GM12891 (cell line): Measurements from ENCODE around the gene POLR3A.

ENCODE experiments used
- DNase-seq: peaks from one replicate; pipeline ENCODE4 v3.0.0; 2011; ENCODE audit warnings: low spot score; ENCODE audit not compliant: insufficient read length
- FAIRE-seq: peaks from 2 replicates; lab custom pipeline; 2011; peaks lifted over from hg19 to GRCh38; lab: Jason Lieb, UNC
- PAX5 ChIP-seq: IDR thresholded peaks from 2 replicates; pipeline ENCODE4 v1.6.1; 2011; ENCODE audit warnings: low read length, moderate library complexity, mild to moderate bottlenecking; ENCODE audit not compliant: insufficient read depth, severe bottlenecking
- POLR2A ChIP-seq: IDR thresholded peaks from 2 replicates; pipeline ENCODE4 v1.6.1; 2011; ENCODE audit warnings: low read depth, low read length, control low read depth
- POLR2AphosphoS5 ChIP-seq: IDR thresholded peaks from 2 replicates; pipeline ENCODE4 v1.6.1; 2011; ENCODE audit warnings: low read depth, low read length, control low read depth
- POU2F2 ChIP-seq: IDR thresholded peaks from 2 replicates; pipeline ENCODE4 v1.6.1; 2011; ENCODE audit warnings: low read depth, mild to moderate bottlenecking, control low read depth, low read length, moderate library complexity
- SPI1 ChIP-seq: IDR thresholded peaks from 2 replicates; pipeline ENCODE4 v1.6.1; 2011; ENCODE audit warnings: low read depth, low read length, control low read depth
- TAF1 ChIP-seq: IDR thresholded peaks from 2 replicates; pipeline ENCODE4 v1.6.1; 2011; ENCODE audit warnings: low read depth, low read length, control low read depth

Gene POLR3A

DNA sequence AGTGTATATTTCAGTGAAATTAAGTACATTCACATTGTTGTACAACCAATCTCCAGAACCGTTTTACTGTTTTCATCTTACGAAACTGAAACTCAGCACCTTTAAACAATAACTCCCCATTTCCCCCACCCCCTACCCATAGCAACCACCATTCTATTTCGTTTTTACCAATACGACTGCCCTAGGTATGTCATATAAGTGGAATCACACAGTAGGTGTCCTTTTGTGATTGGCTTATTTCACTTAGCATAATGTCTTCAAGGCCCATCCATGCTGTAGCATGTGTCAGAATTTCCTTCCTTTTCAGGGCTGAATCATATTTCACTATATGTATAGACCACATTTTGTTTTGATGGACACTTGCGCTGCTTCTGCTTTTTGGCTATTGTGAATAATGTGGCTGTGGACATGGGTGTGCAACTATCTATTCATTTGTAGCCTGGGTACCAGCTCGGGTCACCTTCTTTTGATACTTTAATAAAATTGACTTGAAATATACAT lies 68.4 kb downstream of the POLR3A start:
- no peak for DNase-seq
- TF ChIP-seq TAF1: no peak
- no peak for TF ChIP-seq PAX5
- TF ChIP-seq SPI1: no peak
- TF ChIP-seq POLR2A: no peak
- no peak for TF ChIP-seq POU2F2
- TF ChIP-seq POLR2AphosphoS5: no peak

DNA sequence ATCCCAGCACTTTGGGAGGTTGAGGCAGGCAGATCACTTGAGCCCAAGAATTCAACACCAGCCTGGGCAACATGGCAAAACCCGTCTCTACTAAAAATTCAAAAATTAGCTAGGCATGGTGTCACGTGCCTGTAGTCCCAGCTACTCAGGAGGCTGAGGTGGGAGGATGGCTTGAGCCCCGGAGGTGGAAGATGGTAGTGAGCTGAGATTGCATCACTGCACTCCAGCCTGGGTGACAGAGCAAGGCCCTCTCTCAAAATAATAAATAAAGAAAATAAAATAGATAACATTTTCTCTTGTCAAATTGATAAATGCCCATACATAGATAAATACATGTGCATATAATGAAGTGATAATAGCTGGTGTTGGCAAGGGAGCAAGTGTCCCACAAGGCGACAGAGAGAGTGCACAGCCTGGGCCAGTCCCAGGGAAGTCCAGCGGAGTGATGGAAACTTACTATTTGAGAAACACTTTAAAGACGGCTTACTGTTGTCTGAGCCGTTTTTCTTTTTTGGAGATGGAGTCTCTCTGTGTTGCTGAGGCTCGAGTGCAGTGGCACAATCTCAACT lies 69.3 kb downstream of the POLR3A start:
- no peak for TF ChIP-seq POU2F2
- TF ChIP-seq PAX5: no peak
- DNase-seq (no peak), FAIRE-seq (no peak)

More for the DNA sequence above, 68.4 kb downstream of the POLR3A start:
- FAIRE-seq: no peak

DNA sequence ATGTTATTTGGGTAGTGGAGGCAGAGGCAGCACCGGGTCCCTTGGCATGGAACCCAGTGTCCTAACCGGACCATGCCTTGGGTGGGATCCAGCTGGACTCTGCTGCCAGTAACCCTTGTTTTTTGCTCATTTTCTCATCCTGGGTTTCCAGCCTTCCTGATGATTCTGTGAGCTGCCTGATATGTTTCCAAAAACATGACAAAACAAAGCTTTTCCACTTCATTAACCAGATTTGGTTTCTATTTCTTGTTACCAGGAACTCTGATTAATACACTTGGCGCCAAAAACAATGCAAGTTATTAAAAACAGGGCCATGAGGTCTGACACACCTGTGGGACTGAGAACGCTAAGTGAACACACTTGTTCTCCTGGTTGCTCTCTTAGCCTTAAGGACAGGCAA lies 69.9 kb downstream of the POLR3A start:
- FAIRE-seq: no peak
- TF ChIP-seq POLR2AphosphoS5 (no peak), PAX5 (no peak), POLR2A (no peak), SPI1 (no peak), POU2F2 (no peak), TAF1 (no peak)
- DNase-seq: no peak

DNA sequence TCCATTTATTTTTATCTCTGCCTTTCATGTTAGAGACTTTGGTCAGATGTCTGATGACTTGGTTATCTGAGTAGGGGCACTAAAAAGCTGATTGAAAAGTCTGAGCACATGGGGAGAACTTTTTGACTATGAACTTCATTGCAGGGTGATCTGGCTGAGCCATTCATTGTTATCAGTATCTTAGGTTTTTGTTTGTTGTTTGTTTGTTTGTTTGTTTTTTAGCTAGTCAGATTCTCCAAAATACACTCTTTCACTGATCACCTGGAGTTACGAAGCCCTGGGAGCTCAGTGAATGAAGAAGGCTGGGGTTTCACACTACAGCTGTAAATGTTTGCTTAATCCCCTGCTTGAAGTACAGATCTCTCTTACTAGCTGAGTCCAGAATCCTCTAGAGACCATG lies 74.2 kb downstream of the POLR3A start:
- no peak for DNase-seq
- no peak for TF ChIP-seq POU2F2
- FAIRE-seq: no peak

DNA sequence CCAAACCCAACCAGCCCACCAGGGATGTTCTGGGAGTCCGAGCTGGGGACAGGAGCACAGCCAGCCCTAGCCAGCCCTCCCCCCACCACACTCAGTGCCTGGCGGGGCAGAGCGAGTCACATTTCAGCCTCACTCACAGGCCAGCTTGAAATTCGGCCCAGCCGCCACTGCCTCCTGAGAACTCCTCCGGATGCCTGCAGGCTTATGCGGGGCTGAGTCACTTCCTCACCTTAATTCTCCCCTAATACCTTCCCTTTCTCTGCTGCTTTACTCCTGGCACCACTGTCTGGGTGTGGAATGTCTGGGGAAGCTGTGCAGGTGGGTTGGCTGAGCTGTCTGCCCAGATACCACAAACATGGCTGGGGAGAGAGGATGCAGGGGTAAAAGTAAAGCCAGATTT lies 80.1 kb downstream of the POLR3A start:
- no peak for DNase-seq
- TF ChIP-seq POU2F2 (no peak), SPI1 (no peak), POLR2A (no peak), PAX5 (no peak), POLR2AphosphoS5 (no peak), TAF1 (no peak)
- no peak for FAIRE-seq

DNA sequence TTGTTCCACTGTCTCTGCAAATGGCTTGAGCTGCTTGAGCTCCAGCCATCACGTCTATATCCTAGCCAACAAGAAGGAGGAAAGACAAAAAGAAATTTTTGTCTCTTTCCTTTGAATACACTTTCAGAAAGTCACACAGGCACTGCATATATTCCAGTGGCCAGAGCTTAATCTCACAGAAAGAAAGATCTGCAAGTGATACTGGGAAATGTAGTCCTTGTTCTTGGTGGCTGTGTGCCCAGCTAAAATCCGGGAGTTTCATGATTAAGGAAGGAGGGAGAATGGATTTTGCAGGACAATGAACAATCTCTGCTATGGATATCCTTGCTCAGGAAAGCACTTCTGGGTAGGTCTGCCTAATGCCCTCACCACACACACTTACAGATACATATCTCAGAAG lies 83.2 kb downstream of the POLR3A start:
- TF ChIP-seq PAX5 (no peak), TAF1 (no peak), SPI1 (no peak), POLR2AphosphoS5 (no peak), POU2F2 (no peak), POLR2A (no peak)
- FAIRE-seq (no peak), DNase-seq (no peak)

DNA sequence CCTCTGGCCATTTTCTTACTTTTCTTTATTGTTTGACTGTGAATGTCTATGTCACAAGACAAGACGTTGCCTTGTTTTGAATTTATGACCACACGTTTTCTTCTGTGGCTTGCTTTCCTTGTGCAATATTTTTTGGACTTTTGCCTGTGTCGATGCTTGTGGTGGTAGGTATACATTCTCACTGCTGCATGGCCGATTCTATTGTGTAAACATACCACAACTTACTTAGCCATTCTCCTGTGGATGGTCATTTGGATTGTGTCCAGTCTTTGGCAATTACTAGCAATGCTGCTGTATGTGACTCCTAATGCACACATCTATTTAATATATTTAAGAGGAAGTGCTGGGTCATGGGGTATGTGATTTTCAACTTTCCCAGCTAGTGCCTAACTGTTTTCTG lies 84.8 kb downstream of the POLR3A start:
- TF ChIP-seq SPI1 (no peak), TAF1 (no peak), POLR2A (no peak), PAX5 (no peak), POU2F2 (no peak), POLR2AphosphoS5 (no peak)
- DNase-seq: no peak

DNA sequence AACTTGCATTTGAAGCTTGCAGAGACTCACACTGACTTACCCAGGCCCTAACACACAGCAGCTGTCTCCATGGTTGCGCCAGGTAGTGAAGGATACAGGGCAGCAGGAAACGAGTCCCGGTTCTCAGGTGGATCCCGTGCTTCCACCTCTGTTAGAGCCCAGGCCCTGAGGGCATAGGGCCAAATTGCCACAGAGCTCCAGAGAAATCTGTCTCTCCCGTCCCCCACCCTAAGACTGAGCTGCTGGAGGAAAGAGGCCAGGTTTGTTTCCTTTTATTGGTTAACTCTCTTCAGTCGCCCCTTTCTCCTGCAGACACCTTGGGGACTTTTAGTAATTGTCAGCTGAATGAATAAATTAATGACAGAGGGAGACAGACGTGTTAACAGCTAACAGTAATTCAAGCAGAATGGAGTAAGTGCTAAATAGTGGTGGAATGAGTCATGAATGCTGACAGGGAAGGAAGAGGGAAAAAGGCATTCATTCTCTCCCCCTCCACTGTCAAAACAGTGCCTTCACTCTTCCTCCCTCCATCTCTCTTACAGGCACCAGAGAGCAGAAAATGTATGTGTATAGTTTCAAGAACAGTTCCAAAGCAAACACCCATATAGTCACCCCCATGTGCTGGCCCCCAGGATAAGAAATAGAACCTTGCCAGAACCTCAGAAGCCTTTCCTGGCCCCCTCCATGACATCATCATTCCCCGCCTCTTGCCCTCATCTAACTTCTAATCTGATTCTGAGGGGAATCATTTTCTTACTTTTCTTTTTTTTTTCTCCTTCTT lies 86.0 kb downstream of the POLR3A start:
- no peak for TF ChIP-seq POLR2AphosphoS5
- no peak for TF ChIP-seq POU2F2
- TF ChIP-seq TAF1: no peak
- FAIRE-seq (no peak), DNase-seq (no peak)

More for the DNA sequence above, 84.8 kb downstream of the POLR3A start:
- no peak for FAIRE-seq

DNA sequence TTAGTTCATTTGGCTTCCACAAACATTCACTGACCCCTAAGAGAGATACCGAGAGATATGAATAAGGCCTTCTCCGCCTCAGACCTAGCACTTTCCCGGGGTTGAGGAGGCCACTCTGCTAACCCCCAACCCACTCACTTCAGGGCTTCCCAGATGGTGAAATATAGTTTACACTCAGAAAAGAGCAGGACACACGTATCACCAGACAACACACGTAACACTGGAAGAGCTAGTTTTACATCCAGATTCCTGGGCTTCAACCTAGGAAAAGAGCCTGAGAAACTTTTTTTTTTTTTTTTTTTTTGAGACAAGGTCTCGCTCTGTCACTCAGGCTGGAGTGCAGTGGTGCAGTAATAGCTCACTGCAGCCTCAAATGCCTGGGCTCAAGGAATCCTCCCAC lies 87.5 kb downstream of the POLR3A start:
- DNase-seq (no peak), FAIRE-seq (no peak)
- no peak for TF ChIP-seq SPI1
- TF ChIP-seq POLR2AphosphoS5: no peak
- no peak for TF ChIP-seq TAF1
- no peak for TF ChIP-seq POLR2A
- TF ChIP-seq POU2F2: no peak
- no peak for TF ChIP-seq PAX5

DNA sequence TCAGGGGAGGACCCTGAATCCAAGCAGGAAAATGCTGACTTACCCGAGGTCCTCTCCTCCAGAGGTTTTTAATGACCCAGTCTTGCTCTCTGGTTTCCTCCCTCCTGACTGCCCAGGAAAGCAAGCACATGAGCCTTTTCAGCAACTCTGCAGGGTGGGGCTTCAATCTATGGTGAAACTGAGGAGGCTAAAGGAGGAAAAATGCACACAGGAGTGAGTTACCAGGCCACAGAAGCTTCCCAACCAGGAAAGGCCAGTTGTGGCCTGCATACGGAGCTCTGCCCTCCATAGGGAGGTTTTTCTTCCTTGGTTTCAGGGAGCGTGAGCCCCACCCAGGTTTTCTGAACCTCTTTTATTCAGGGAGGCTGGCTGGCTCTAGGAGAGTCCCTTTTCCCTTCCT lies 88.7 kb downstream of the POLR3A start:
- FAIRE-seq: no peak

More for the DNA sequence above, 88.7 kb downstream of the POLR3A start:
- no peak for TF ChIP-seq POU2F2
- TF ChIP-seq POLR2A: no peak
- TF ChIP-seq SPI1: no peak
- no peak for TF ChIP-seq PAX5
- no peak for TF ChIP-seq POLR2AphosphoS5
- no peak for TF ChIP-seq TAF1
- DNase-seq: no peak
